ENCODE data around the gene AQP11.
"Not testable (repeated sequence)": the region's sequence is repeated elsewhere in the genome, so short reads cannot be mapped to it uniquely, and the experiment has no call there.

The AQP11 gene

DNA sequence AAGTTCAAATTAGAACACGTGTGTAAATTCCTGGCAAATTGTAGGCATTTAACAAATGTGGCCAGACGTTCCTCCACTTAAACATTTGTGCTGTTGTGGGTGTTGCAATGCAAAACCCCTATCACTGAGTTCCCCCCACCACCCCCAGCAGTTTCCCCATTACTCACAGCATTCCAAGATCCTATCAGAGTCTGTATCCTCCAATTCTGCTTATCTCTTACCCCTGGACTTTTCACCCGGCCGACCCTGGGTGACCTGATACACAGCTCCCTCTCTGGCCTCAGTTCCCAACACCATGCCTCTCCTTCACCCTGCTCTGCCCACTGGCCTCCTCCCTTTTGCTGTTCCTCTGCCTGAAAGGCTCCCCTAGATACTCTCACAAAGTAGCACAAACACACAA is 31.4 kb upstream of the AQP11 start:
- H3K27ac ChIP-seq = no peak overlapping the region
- TF ChIP-seq, protein P1, sequence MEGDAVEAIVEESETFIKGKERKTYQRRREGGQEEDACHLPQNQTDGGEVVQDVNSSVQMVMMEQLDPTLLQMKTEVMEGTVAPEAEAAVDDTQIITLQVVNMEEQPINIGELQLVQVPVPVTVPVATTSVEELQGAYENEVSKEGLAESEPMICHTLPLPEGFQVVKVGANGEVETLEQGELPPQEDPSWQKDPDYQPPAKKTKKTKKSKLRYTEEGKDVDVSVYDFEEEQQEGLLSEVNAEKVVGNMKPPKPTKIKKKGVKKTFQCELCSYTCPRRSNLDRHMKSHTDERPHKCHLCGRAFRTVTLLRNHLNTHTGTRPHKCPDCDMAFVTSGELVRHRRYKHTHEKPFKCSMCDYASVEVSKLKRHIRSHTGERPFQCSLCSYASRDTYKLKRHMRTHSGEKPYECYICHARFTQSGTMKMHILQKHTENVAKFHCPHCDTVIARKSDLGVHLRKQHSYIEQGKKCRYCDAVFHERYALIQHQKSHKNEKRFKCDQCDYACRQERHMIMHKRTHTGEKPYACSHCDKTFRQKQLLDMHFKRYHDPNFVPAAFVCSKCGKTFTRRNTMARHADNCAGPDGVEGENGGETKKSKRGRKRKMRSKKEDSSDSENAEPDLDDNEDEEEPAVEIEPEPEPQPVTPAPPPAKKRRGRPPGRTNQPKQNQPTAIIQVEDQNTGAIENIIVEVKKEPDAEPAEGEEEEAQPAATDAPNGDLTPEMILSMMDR (conservative IDR thresholded peaks at IDR 0.05) = no peak
- TF ChIP-seq ZFX (IDR thresholded peaks at IDR 0.05) = no peak

DNA sequence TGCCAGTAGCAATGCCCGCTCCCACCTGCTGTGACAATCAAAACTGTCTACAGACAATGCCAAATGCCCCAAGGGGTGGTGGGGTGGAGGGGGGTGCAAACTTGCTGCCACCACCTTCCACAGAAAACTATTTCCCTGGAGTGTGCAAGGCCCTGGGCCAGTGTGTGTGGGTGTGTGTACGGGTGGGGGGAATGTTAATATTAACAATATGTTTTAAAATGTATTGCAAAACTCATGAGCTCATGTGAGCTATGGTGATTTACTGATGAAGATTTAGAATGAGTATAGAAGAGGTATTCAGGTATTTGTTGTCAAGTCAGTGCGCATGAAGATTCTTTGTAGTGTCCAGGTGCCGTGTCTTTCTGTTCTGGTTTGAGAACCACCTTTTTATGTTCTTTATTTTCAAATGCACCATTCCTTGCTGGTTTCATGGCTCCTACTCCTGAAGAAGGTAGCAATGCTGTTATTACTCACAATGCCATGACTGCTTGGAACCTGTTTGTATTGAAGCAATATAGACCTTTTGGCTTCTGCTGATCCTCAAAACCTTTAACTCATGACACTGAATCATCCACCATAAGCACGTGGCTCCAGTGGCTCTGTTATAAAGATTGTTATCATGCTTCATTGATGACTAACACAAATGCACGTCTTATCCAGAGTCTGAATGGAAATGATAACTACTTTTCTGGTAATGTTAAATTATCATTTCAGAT is 29.9 kb upstream of the AQP11 start:
- TF ChIP-seq ZFX (IDR thresholded peaks at IDR 0.05) = no peak
- TF ChIP-seq, protein P1 (conservative IDR thresholded peaks at IDR 0.05) = no peak
- H3K27ac ChIP-seq = no peak overlapping the region

DNA sequence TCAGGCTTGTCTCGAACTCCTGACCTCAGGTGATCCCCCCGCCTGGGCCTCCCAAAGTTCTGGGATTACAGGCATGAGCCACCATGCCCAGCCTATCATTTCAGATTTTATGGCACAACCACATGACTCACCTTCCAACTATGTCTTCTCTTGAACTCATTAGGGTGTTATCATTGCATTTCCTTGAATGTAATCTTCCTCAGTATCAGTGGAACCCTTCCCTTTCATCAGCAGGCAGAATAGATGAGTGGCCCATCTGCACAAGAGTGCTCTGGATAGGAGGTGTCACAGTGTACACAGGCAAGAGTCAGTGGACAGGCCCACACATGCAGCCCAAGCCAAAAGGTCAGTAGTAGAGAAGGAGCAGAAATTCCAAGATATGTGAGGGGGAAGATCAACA is 29.1 kb upstream of the AQP11 start:
- no peak for TF ChIP-seq ZFX (IDR thresholded peaks at IDR 0.05)
- TF ChIP-seq, protein P1 (conservative IDR thresholded peaks at IDR 0.05) = no peak
- no peak overlapping the region for H3K27ac ChIP-seq

DNA sequence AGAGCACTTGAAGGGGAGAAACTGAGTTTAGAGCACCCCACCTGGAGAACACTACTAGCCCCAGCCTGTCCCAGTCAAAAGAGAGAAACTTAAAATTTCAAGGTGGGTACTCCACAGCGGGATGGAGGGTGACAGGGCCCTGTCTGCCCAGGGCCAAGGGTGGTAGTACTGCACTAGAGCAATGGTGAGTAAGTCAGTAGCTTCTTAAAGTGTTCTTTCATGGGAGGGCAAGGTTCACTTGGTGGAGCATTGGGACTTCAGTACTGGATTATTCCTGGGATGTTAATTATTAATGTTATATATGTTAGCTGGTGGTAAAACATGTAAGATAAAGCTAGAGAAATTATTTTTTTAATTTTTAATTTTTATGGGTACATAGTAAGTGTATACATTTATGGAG is 28.5 kb upstream of the AQP11 start:
- no peak for TF ChIP-seq ZFX (IDR thresholded peaks at IDR 0.05)
- TF ChIP-seq, protein P1 (conservative IDR thresholded peaks at IDR 0.05) = no peak
- no peak overlapping the region for H3K27ac ChIP-seq

DNA sequence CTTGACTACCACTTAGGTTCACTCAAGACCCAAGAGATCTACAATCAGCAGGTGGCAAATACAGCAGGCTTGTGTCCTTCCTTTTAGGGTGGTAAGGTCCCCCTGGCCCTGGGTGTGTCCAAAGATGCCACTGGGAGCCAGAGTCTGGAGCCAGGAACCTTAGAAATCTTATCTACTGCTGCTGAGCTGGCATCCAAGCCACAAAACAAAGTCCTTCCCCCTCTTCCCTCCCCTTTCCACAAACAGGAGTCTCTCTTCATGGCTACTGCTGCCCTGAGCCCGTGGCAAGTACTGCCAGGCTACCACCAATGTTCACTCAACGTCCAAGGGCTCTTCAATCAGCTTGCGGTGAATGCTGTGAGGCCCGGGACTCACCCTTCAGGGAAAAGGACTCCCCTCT is 21.4 kb upstream of the AQP11 start:
- TF ChIP-seq, protein P1 (conservative IDR thresholded peaks at IDR 0.05) = no peak
- TF ChIP-seq ZFX (IDR thresholded peaks at IDR 0.05) = no peak
- H3K27ac ChIP-seq = no peak overlapping the region

DNA sequence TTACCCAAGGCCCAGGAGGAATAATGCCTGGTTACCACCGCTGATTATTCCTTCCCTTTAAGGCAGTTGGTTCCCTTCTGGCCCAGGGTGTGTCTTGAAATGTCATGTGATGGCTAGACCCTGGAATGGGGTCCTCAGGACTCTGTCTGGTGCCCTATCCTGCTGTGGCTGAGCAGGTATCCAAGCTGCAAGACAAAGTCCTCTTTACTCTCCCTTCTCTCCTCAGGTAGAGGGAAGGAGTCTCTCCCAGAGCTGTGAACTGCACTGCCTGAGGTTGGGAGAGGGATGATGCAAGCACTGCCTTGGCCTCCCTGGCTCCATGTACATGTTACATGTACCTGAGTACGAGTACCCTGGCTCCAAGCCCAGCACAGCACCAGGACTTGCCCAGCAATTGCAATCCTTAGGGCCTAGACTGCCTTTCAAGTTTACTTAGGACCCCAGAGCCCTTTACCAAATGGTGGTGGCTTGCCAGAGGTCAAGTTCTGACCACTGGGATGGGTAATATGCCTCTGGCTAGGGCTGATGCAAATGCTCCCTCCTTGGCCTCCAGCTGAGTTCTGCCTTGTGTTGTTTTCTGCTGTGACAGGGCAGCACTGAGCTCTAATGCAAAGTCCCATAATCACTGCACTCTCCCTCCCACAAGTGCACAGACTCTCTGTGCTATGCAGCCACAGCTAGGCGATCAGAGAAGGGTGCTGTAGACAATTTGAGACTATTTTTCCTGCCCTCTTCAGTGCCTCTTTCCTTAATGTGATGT is 20.7 kb upstream of the AQP11 start:
- TF ChIP-seq, protein P1 (conservative IDR thresholded peaks at IDR 0.05) = no peak
- no peak for TF ChIP-seq ZFX (IDR thresholded peaks at IDR 0.05)

DNA sequence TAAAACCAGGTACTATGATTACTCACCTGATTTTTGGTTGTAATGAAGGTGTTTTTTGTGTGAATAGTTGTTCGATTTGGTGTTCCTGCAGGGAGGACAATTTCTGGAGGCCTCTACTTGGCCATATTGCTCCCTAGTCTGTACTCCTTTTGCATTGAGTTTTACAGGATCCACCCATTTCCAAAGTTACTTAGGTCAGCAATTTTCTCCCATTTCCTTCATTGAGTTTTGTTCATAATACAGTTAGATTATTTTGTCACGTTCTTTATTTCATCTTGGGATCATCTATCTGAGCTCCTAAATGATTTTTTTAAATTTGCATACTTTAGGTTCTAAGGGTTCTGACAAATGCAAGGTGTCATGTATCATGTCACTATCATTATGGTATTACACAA is 20.1 kb upstream of the AQP11 start:
- H3K27ac ChIP-seq = no peak overlapping the region
- TF ChIP-seq, protein P1 (conservative IDR thresholded peaks at IDR 0.05) = no peak
- no peak for TF ChIP-seq ZFX (IDR thresholded peaks at IDR 0.05)

More for the DNA sequence above, 20.7 kb upstream of the AQP11 start:
- no peak overlapping the region for H3K27ac ChIP-seq

DNA sequence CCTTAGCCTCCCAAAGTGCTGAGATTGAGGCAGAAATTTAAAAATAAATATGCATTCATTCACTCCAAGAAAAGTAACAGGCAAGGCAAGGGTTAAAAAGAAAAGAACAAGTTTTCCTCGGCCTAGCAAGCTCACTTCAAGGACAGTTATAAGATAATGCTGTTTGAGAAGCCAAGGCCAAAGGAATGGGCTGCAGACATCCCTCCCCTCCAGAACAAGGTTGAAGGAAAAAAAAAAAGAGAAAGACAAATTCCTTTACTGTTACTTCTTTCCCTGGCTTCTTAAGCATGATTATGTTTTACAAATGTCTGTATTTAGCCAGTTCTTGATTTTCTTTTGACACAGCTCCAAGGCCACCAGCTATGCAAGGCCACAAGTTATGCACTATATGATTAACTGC is 18.9 kb upstream of the AQP11 start:
- not testable (repeated sequence) for H3K27ac ChIP-seq

DNA sequence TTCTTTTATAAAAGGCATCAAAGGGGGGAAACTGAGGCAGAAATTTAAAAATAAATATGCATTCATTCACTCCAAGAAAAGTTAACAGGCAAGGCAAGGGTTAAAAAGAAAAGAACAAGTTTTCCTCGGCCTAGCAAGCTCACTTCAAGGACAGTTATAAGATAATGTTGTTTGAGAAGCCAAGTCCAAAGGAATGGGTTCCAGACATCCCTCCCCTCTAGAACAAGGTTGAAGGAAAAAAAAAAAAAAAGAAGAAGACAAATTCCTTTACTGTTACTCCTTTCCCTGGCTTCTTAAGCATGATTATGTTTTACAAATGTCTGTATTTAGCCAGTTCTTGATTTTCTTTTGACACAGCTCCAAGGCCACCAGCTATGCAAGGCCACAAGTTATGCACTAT is 14.3 kb upstream of the AQP11 start:
- not testable (repeated sequence) for H3K27ac ChIP-seq
